Thoracic aorta (tissue), 2 donors: ENCODE data around the gene PXMP4. TPM values are rescaled to one million over a fixed set of nuclear protein-coding genes. Genes with fewer than 3 reads are reported as not detected.

Experiments used
- ATAC-seq: fragments of 150-250 bp; one replicate; pipeline ENCODE4 v1.8.0; 2017; ENCODE audit warnings: low read depth; ENCODE audit not compliant: insufficient number of reproducible peaks, low FRiP score
- DNase-seq: peaks from one replicate; pipeline ENCODE4 v3.0.0-alpha.2; 2020; ENCODE audit warnings: low spot score
- H3K27ac ChIP-seq, 2 donors: fragments of 200-600 bp; sonication (generic); 1 replicate in 1 of 2; 2 replicates in 1 of 2; pipeline ENCODE4 v1.5.1; 2016; ENCODE audit warnings: mild to moderate bottlenecking in 2 of 2, moderate library complexity in 2 of 2
- H3K27me3 ChIP-seq: fragments of 200-600 bp; sonication (generic); replicated peaks from 2 replicates; pipeline ENCODE4 v1.6.0; 2016; ENCODE audit warnings: mild to moderate bottlenecking; ENCODE audit not compliant: insufficient read depth
- H3K36me3 ChIP-seq: fragments of 200-600 bp; sonication (generic); one replicate; pipeline ENCODE4 v1.5.1; 2016
- H3K4me1 ChIP-seq, 2 donors: fragments of 200-600 bp; sonication (generic); 1 replicate in 1 of 2; 2 replicates in 1 of 2; pipeline versions ENCODE4 v1.5.1 to v1.6.0; 2016; ENCODE audit warnings: low read depth in 2 of 2, mild to moderate bottlenecking in 1 of 2; ENCODE audit not compliant: control insufficient read depth in 1 of 2
- H3K4me3 ChIP-seq: fragments of 200-600 bp; sonication (generic); 2 replicates; pipeline ENCODE4 v1.5.1; 2016; ENCODE audit warnings: mild to moderate bottlenecking
- H3K9me3 ChIP-seq: fragments of 200-600 bp; sonication (generic); 2 replicates; pipeline ENCODE4 v1.5.1; 2016
- CTCF ChIP-seq: fragments of 200-600 bp; sonication (generic); IDR thresholded peaks from one replicate; pipeline ENCODE4 v1.5.1; 2019; ENCODE audit warnings: antibody characterized with exemption
- total RNA-seq, 2 donors: library from RNA; depleted of rRNA; stranded (reverse); fragments of >200 nt; gene quantifications; one replicate each; pipeline versions ENCODE4 v1.1.0 to v1.2.3, GENCODE V29; 2016

PXMP4 gene
- total RNA-seq, 2 donors from 2014 or later, result 3.3 to 4.1 TPM

GRCh38 chr20:33673410-33674293 is 46.5 kb downstream of the PXMP4 start:
- Histone ChIP-seq H3K9me3 (no peaks in the 10 kb centered on the region), H3K4me1 (peaks cover 28 to 68% of the 10 kb centered on the region in 2 donors), H3K36me3 (no peaks in the 10 kb centered on the region), H3K4me3 (peak overlapping the region; percentile 77), H3K27ac (peak overlapping the region; percentile 62 to 70), H3K27me3 (no peaks in the 10 kb centered on the region)
- TF ChIP-seq CTCF, result no peak
- ATAC-seq (no peak), DNase-seq (no peak)

GRCh38 chr20:33673114-33673409 is 47.0 kb downstream of the PXMP4 start:
- peaks cover 32 to 74% of the 10 kb centered on the region in 2 donors for H3K4me1 ChIP-seq
- peak overlapping the region; percentile 77 for H3K4me3 ChIP-seq

GRCh38 chr20:33672426-33673113 is 47.5 kb downstream of the PXMP4 start:
- TF ChIP-seq CTCF, result no peak
- no peaks in the 10 kb centered on the region for H3K27me3 ChIP-seq
- H3K9me3 ChIP-seq, result no peaks in the 10 kb centered on the region
- peak overlapping the region; percentile 77 for H3K4me3 ChIP-seq
- no peak for ATAC-seq
- no peaks in the 10 kb centered on the region for H3K36me3 ChIP-seq
- peak overlapping the region; percentile 62 to 70 for H3K27ac ChIP-seq
- peaks cover 34 to 79% of the 10 kb centered on the region in 2 donors for H3K4me1 ChIP-seq
- no peak for DNase-seq

More at GRCh38 chr20:33673114-33673409, 47.0 kb downstream of the PXMP4 start:
- TF ChIP-seq CTCF, result no peak
- Histone ChIP-seq H3K27me3 (no peaks in the 10 kb centered on the region), H3K36me3 (no peaks in the 10 kb centered on the region), H3K27ac (peak overlapping the region; percentile 62 to 70), H3K9me3 (no peaks in the 10 kb centered on the region)
- no peak for ATAC-seq
- DNase-seq, result no peak

GRCh38 chr20:33671573-33672288 is 48.4 kb downstream of the PXMP4 start:
- no peaks in the 10 kb centered on the region for H3K27me3 ChIP-seq
- H3K9me3 ChIP-seq, result no peaks in the 10 kb centered on the region
- no peak overlapping the region for H3K4me3 ChIP-seq
- H3K4me1 ChIP-seq, result peaks cover 34 to 84% of the 10 kb centered on the region in 2 donors
- no peak for ATAC-seq
- TF ChIP-seq CTCF, result no peak
- H3K27ac ChIP-seq, result peak overlapping the region in 1 of 2 donors; percentile 28
- no peak for DNase-seq
- H3K36me3 ChIP-seq, result no peaks in the 10 kb centered on the region
